Natural killer cell (primary cell): Measurements from ENCODE around the gene CHRNG. TPM values are rescaled to one million over a fixed set of nuclear protein-coding genes. Genes with fewer than 3 reads are reported as not detected.

ENCODE experiments used
- ATAC-seq, 3 donors: fragments of 150-1000 bp in 2 of 3; fragments of 200-7000 bp in 1 of 3; cut with Tn5 transposase; 1 replicate in 1 of 3; 2 replicates in 2 of 3; pipeline ENCODE4 v1.10.0; 2021; ENCODE audit warnings: mild to moderate bottlenecking in 2 of 3, moderate library complexity in 2 of 3
- DNase-seq, 2 donors: peaks; one replicate each; pipeline versions ENCODE4 v3.0.0 to v3.0.0-alpha.2; 2013 to 2021; ENCODE audit warnings: mixed read lengths in 1 of 2
- H3K27ac ChIP-seq: one replicate; pipeline ENCODE4 v1.5.1; 2013; ENCODE audit warnings: mild to moderate bottlenecking, low read length
- H3K27me3 ChIP-seq: one replicate; pipeline ENCODE4 v1.6.1; 2013; ENCODE audit warnings: low read length; ENCODE audit not compliant: control insufficient read depth, insufficient read depth
- H3K36me3 ChIP-seq: one replicate; pipeline ENCODE4 v1.6.1; 2013; ENCODE audit warnings: low read length; ENCODE audit not compliant: control insufficient read depth, insufficient read depth
- H3K4me1 ChIP-seq: one replicate; pipeline ENCODE4 v1.6.1; 2013; ENCODE audit warnings: low read length; ENCODE audit not compliant: control insufficient read depth, insufficient read depth
- H3K4me3 ChIP-seq: one replicate; pipeline ENCODE4 v1.5.1; 2013; ENCODE audit warnings: low read length
- H3K9me3 ChIP-seq: one replicate; pipeline ENCODE4 v1.6.1; 2013; ENCODE audit warnings: low read length; ENCODE audit not compliant: control insufficient read depth, insufficient read depth
- H3K27ac Mint-ChIP-seq, 2 donors: one replicate each; pipeline ENCODE4 v1.8.0; 2022; ENCODE audit warnings: mild to moderate bottlenecking in 2 of 2, mixed read lengths in 2 of 2, moderate library complexity in 1 of 2
- H3K27me3 Mint-ChIP-seq, 2 donors: one replicate each; pipeline ENCODE4 v1.8.0; 2022; ENCODE audit warnings: low read depth in 2 of 2, mixed read lengths in 2 of 2
- H3K36me3 Mint-ChIP-seq: one replicate; pipeline ENCODE4 v1.8.0; 2022; ENCODE audit warnings: mixed read lengths
- H3K4me1 Mint-ChIP-seq, 2 donors: one replicate each; pipeline ENCODE4 v1.8.0; 2022; ENCODE audit warnings: mixed read lengths in 2 of 2
- H3K4me3 Mint-ChIP-seq: one replicate; pipeline ENCODE4 v1.8.0; 2022; ENCODE audit warnings: mild to moderate bottlenecking, moderate library complexity, mixed read lengths
- H3K9me3 Mint-ChIP-seq, 2 donors: one replicate each; pipeline ENCODE4 v1.8.0; 2022; ENCODE audit warnings: mixed read lengths in 2 of 2
- WGBS: methylation state at CpG from one replicate; pipeline ENCODE4 v1.1.7; 2013; ENCODE audit warnings: missing lambda C conversion rate; ENCODE audit not compliant: insufficient coverage; 5-methylcytosine and 5-hydroxymethylcytosine counted together
- intact Hi-C: fragments of 100-400 bp; cut with micrococcal nuclease; formaldehyde crosslinking; loops from one replicate; pipeline ENCODE4 v1.14.2; 2022
- total RNA-seq, 4 donors: library from RNA; stranded (reverse); fragments of 120-200 nt in 1 of 4; gene quantifications; one replicate each; pipeline versions ENCODE4 v1.2.3 to v1.2.4, GENCODE V29; 2013 to 2022
- TF ChIP-seq, protein P1 (sequence below): fragments of 200-600 bp; IDR thresholded peaks from one replicate; pipeline ENCODE4 v1.8.0; 2022; ENCODE audit warnings: antibody characterized with exemption

Gene CHRNG
- total RNA-seq, 3 donors from 2014 or later (not counting 1 experiment from before 2014, with no cell fraction given), result not detected

- Histone ChIP-seq H3K4me3 (no peak overlapping the region), H3K27me3 (peaks cover 3% of the 10 kb centered on the region), H3K9me3 (peaks cover 4% of the 10 kb centered on the region), H3K36me3 (no peaks in the 10 kb centered on the region), H3K4me1 (peaks cover 13% of the 10 kb centered on the region), H3K27ac (no peak overlapping the region)
- H3K27me3 Mint-ChIP-seq, result peaks cover 0 to 18% of the 10 kb centered on the region in 2 donors
- intact Hi-C loops, result no loop called here
- H3K4me1 Mint-ChIP-seq, result peaks cover 0 to 4% of the 10 kb centered on the region in 2 donors
- DNase-seq (no peak), ATAC-seq (no peak)
- no peak overlapping the region for H3K4me3 Mint-ChIP-seq
- TF ChIP-seq, protein P1, sequence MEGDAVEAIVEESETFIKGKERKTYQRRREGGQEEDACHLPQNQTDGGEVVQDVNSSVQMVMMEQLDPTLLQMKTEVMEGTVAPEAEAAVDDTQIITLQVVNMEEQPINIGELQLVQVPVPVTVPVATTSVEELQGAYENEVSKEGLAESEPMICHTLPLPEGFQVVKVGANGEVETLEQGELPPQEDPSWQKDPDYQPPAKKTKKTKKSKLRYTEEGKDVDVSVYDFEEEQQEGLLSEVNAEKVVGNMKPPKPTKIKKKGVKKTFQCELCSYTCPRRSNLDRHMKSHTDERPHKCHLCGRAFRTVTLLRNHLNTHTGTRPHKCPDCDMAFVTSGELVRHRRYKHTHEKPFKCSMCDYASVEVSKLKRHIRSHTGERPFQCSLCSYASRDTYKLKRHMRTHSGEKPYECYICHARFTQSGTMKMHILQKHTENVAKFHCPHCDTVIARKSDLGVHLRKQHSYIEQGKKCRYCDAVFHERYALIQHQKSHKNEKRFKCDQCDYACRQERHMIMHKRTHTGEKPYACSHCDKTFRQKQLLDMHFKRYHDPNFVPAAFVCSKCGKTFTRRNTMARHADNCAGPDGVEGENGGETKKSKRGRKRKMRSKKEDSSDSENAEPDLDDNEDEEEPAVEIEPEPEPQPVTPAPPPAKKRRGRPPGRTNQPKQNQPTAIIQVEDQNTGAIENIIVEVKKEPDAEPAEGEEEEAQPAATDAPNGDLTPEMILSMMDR, result no peak
- H3K9me3 Mint-ChIP-seq, result no peaks in the 10 kb centered on the region
- H3K27ac Mint-ChIP-seq, result no peak overlapping the region
- 77% methylated on average over 5 of the region's 5 CpGs for WGBS
- H3K36me3 Mint-ChIP-seq, result no peaks in the 10 kb centered on the region
Measured at GRCh38 chr2:232537079-232537478, 2.4 kb upstream of the CHRNG start.

DNA sequence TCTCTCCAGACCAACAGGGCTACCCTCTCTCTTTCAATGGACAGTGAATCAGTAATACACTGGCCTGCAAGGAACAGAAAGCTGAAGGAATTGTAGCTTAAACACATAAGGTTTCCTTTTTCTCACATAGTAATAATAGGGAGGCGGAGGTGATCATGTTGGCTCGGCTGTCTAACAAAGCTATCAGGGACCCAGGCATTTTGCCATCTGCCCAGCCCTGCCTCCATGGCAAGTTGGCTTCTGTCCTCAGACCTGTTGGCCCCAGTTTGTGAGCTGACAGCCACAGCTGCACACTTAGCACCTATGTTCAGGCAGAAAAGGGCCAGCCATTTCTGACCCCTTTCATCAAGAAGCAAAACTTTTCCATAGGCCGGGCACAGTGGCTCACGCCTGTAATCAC, 2.0 kb upstream of the CHRNG start:
- Histone ChIP-seq H3K27me3 (peaks cover 3% of the 10 kb centered on the region), H3K4me1 (peaks cover 13% of the 10 kb centered on the region), H3K9me3 (peaks cover 4% of the 10 kb centered on the region), H3K36me3 (no peaks in the 10 kb centered on the region), H3K27ac (no peak overlapping the region), H3K4me3 (no peak overlapping the region)
- TF ChIP-seq, protein P1, result no peak
- no peak for DNase-seq
- Mint-ChIP-seq H3K9me3 (no peaks in the 10 kb centered on the region), H3K27ac (no peak overlapping the region), H3K4me1 (peaks cover 0 to 4% of the 10 kb centered on the region in 2 donors), H3K36me3 (no peaks in the 10 kb centered on the region), H3K27me3 (peaks cover 0 to 18% of the 10 kb centered on the region in 2 donors), H3K4me3 (no peak overlapping the region)
- no peak for ATAC-seq
- intact Hi-C loops, result no loop called here
- WGBS, result 95% methylated on average over 4 of the region's 4 CpGs

- ATAC-seq, result no peak
Measured at GRCh38 chr2:232538671-232539070, 821 bp upstream of the CHRNG start.

More at GRCh38 chr2:232538671-232539070, 821 bp upstream of the CHRNG start:
- 5% methylated on average over 4 of the region's 4 CpGs for WGBS
- no peak for DNase-seq
- TF ChIP-seq, protein P1, result no peak
- H3K9me3 Mint-ChIP-seq, result no peaks in the 10 kb centered on the region
- Histone ChIP-seq H3K9me3 (peaks cover 4% of the 10 kb centered on the region), H3K4me1 (peaks cover 13% of the 10 kb centered on the region), H3K27me3 (peaks cover 3% of the 10 kb centered on the region), H3K4me3 (no peak overlapping the region), H3K27ac (no peak overlapping the region), H3K36me3 (no peaks in the 10 kb centered on the region)
- no peak overlapping the region for H3K27ac Mint-ChIP-seq
- H3K36me3 Mint-ChIP-seq, result no peaks in the 10 kb centered on the region
- peaks cover 0 to 4% of the 10 kb centered on the region in 2 donors for H3K4me1 Mint-ChIP-seq
- peaks cover 0 to 18% of the 10 kb centered on the region in 2 donors for H3K27me3 Mint-ChIP-seq
- intact Hi-C loops, result no loop called here
- H3K4me3 Mint-ChIP-seq, result no peak overlapping the region
